Mesodermal cell (in vitro differentiated cells): ENCODE data around the gene CEP104.

ENCODE experiments used
- H3K27ac ChIP-seq: 2 replicates; pipeline ENCODE4 v1.7.0; 2013; ENCODE audit warnings: mild to moderate bottlenecking, low read depth, low read length, moderate library complexity; ENCODE audit not compliant: severe bottlenecking
- H3K36me3 ChIP-seq: 2 replicates; pipeline ENCODE4 v1.7.1; 2013; ENCODE audit warnings: mild to moderate bottlenecking, low read length, moderate library complexity; ENCODE audit not compliant: control insufficient read depth, insufficient read depth
- H3K4me1 ChIP-seq: one replicate; pipeline ENCODE4 v1.7.1; 2013; ENCODE audit warnings: mild to moderate bottlenecking, low read length; ENCODE audit not compliant: insufficient read depth, control insufficient read depth, poor library complexity, severe bottlenecking
- H3K4me3 ChIP-seq: 2 replicates; pipeline ENCODE4 v1.7.0; 2013; ENCODE audit warnings: low read length, control low read depth, mild to moderate bottlenecking; ENCODE audit not compliant: insufficient read depth, poor library complexity, severe bottlenecking; ENCODE audit errors: extremely low read depth
- H3K9me3 ChIP-seq: 2 replicates; pipeline ENCODE4 v1.7.1; 2013; ENCODE audit warnings: mild to moderate bottlenecking, low read length, moderate library complexity; ENCODE audit not compliant: control insufficient read depth
- WGBS, 2 experiments: methylation state at CpG; one replicate each; pipeline ENCODE4 v1.1.5; 2013; ENCODE audit warnings: missing lambda C conversion rate in 2 of 2; ENCODE audit not compliant: insufficient coverage in 2 of 2; 5-methylcytosine and 5-hydroxymethylcytosine counted together

CEP104 gene

DNA sequence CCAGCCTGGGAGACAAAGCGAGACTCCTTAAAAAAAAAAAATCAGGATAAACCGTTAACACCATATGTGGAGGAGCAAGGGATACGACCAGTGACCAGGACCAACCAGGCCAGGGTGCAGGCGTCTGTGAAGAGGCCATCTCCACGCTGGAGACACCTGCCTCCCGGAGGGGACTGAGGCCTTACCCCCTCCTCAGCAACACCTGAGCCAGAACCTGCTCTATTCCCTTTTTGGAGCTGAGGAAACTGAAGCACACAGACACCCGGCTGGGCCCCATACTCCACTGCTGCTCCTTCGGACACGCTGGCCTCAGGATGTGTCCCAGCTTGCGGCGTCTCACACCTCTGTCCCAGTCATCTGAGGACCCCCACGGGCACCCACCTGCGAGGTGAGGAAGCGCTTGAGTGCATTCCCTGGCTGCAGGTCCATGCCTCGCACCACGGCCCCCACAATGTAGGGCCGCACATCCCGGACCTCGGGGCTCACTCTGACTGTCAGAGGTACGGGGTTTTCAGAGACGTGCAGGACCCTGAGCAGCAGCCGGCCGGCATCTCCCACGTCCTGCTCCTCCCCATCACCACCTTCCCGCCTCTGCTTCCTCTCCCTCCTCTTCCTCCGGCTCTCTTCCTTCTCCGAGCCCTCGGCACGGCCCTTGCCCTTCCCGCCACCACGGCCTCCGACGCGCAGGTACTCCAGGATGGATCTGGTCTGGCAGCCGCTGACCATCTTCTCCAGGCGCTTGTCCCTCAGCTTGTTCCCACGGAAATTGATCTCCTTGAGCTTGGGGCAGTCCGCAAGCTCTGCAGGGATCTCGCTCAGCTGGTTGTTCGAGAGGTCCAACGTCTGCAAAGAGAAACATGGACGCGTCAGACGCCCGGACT lies 70.3 kb downstream of the CEP104 start:
- Histone ChIP-seq H3K4me1 (no peaks in the 10 kb centered on the region), H3K36me3 (peaks cover 69% of the 10 kb centered on the region), H3K4me3 (no peak overlapping the region), H3K27ac (no peak overlapping the region), H3K9me3 (no peaks in the 10 kb centered on the region)
- 95 to 98% methylated on average over 45 of the region's 45 CpGs for WGBS, 2 experiments

DNA sequence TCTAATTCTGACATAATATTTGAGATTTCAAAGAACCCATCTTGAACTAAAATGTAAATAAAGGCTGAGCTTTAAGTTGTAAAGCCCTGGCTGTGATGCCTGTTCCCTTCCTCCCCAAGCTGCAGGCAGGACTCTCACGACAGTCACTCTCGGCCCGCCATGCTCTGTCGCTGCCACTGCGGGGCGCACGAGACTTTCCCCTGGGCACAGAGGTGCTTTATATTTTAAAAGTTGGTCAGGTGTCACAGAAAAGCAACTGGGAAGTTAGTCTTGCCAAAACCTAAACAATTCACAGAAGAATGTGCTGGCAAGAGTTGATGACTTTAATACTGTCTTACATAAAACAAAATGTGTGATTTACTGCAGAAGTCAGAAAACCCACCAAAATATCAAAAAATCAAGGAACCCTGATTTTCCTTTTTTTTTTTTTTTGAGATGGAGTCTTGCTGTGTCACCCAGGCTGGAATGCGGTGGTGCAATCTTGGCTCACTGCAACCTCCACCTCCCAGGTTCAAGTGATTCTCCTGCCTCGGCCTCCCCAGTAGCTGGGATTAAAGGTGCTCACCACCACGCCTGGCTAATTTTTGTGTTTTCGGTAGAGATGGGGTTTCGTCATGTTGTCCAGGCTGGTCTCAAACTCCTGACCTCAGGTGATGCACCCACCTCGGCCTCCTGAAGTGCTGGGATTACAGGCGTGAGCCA lies 71.4 kb downstream of the CEP104 start:
- H3K36me3 ChIP-seq = peaks cover 80% of the 10 kb centered on the region
- H3K9me3 ChIP-seq = no peaks in the 10 kb centered on the region
- WGBS, 2 experiments = 78 to 82% methylated on average over 9 to 10 of the region's 14 CpGs
- no peaks in the 10 kb centered on the region for H3K4me1 ChIP-seq
- no peak overlapping the region for H3K4me3 ChIP-seq
- H3K27ac ChIP-seq = no peak overlapping the region

DNA sequence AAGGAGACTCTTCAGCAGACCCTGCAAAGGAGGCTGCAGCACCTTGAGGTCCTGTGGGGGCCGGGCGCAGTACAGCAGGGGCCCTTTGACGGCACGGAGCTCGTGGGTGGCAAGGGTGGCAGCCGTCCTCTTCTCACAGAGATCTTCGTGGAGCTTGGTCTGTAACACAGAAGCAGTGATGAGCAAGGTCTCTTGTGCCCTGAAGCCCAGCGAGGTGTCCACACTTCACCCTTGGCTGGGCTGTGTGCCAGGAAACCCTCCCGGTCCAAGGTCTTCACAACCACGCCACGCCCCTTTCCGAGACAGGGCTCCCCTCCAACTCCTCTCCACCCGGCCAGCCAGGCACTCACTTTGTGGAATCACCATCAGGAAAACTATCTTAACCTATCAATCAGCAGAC lies 72.0 kb downstream of the CEP104 start:
- H3K4me3 ChIP-seq = no peak overlapping the region
- H3K36me3 ChIP-seq = peaks cover 85% of the 10 kb centered on the region
- WGBS, 2 experiments = 92 to 96% methylated on average over 12 to 13 of the region's 13 CpGs
- no peaks in the 10 kb centered on the region for H3K4me1 ChIP-seq
- H3K9me3 ChIP-seq = no peaks in the 10 kb centered on the region
- no peak overlapping the region for H3K27ac ChIP-seq

DNA sequence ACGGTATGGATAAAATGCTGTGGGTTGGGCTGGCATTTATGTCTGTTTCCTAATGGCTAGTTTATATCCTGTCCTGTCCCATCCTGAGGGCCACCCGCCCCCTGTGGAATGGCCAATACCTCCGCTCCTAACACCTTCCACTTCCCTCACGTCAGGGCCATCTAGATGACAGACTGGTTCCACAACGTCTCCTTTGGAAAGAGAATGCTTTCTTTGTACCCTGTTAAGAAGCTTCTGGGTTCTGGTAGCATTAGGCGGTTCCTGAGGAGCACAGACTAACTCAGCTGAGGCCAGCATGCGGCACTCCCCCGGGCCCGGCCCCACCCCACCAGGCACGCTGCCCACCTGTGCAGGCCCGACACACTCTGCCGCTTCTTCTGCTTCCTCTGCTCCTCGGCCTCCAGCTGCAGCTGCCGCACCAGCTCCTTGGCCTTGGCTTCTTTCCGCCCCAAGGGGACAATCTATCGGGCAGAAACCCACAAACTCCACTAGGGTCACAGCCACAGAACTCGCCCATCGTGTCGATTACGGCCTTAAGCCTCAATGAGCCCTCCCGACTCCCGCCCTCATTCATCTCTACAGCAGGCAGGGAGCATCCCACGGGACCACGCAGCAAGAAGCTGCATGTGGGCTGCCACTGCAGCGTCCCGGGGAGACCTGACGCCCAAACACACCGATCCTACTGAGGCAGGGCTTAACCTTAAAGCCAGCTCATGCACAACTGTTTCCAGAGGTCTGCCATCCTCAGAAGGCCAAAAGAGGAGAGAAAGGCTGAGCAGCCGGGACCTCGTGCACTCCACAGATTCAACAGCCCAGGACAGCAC lies 73.1 kb downstream of the CEP104 start:
- Histone ChIP-seq H3K9me3 (no peaks in the 10 kb centered on the region), H3K36me3 (peaks cover 91% of the 10 kb centered on the region), H3K4me3 (no peak overlapping the region), H3K27ac (no peak overlapping the region), H3K4me1 (no peaks in the 10 kb centered on the region)
- 93 to 98% methylated on average over 20 to 27 of the region's 30 CpGs for WGBS, 2 experiments

DNA sequence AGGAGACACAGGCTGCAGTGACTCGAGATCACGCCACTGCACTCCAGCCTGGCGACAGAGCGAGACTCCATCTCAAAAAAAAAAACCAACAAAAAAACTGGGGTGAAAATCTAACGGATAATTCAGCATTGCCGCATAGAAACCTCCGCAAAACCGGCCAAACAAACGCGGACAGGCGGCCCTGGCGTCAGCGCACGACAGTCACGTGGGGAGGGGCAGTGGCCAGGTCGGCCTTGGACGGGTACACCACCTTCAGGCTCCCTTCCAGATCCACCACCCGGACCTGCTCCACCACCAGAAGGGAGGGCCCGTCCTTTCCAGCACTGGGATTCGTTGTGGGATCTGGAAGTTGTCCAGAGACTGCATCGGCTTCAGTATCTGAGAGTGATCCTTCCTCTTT lies 76.1 kb downstream of the CEP104 start:
- Histone ChIP-seq H3K27ac (no peak overlapping the region), H3K9me3 (no peaks in the 10 kb centered on the region), H3K4me3 (no peak overlapping the region), H3K4me1 (peaks cover 4% of the 10 kb centered on the region), H3K36me3 (peaks cover 68% of the 10 kb centered on the region)
- WGBS, 2 experiments = 96 to 98% methylated on average over 18 of the region's 21 CpGs

DNA sequence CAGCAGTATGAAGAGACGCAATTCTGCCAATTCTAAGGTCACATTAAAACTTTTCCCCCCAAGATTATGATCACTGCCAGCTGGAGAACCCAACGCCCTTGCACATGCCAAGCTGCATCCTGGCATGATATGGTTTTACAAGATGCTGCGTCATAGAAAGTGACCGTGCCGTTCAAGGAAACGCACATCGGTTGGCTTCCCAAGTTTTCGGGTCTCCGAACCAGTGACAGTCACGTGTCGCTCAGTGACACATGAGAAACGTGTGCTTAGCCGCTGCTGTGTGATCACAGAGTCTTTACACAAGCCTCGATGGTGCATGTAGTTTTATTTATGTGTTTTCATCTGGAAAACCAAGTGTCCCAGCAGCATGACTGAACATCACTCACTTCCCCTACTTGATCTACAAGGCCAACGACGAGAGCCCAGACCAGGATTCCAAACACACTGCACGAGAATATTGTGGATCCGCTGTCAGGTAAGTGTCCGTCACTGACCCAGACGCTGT lies 77.0 kb downstream of the CEP104 start:
- no peak overlapping the region for H3K27ac ChIP-seq
- H3K36me3 ChIP-seq = peaks cover 60% of the 10 kb centered on the region
- 95% methylated on average over 19 of the region's 20 CpGs for WGBS, 2 experiments
- H3K9me3 ChIP-seq = no peaks in the 10 kb centered on the region
- H3K4me1 ChIP-seq = peaks cover 14% of the 10 kb centered on the region
- H3K4me3 ChIP-seq = no peak overlapping the region

DNA sequence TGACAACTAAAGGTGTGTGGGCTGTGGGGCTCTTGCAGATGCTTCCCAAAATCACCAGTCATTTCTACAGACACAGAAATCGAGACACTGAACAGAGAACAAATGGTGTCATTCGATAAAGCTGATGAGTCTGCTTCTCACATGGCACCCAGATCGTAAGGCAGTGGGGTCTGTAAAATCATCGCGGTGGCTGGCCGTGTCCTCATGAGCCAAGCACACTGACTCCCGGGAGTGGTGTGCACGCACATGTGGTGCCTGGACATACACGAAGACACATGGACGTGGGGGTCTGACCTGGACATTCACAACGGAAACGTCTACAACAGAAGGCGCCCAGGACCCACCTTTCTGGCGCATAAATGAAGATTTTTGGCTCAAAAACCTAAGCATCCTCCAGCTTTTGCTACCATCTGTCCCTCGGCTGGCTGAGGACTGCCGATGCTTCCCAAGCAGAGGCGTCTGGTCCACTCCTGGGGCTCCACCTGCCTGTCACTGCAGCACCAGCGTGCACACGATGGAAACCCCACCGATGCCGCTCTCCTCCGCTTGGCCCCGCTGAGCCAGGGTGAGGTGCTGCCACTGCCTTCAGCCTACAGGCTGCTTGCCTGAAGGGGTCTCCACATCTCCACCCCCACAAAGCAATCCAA lies 77.6 kb downstream of the CEP104 start:
- peaks cover 54% of the 10 kb centered on the region for H3K36me3 ChIP-seq
- H3K4me3 ChIP-seq = no peak overlapping the region

DNA sequence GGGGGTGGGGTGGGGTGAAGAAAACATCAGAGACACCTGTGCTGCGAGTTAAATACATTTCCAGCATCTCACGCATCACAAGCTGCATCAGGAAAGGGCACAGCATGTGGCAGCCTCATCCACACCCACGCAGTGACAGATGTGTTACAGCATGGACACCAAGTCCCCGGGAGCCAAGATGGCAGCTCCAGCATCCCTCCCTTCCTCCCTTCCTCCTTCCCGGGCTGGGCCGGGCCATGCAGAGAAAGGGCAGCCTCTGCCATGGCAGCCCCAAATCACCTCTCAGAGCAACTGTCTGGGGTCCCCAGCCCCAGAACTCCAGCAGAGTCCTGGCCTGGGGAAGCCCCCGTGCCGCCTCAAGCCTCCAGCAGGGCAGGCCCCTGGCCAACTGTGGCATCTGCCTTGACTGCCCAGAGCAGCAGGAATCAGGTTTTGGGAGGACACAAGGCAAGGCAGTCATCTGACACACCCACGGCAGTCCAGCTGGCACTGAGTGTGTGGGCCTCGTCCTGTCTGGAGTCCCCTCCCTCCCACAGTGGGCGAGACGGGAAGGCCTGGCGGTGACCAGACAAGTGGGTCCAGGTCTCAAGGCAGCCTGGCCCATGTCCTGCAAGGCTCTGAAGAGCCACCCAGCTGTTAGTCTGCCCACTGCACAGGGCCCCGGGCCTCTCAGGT lies 78.3 kb downstream of the CEP104 start:
- H3K9me3 ChIP-seq = no peaks in the 10 kb centered on the region
- peaks cover 49% of the 10 kb centered on the region for H3K36me3 ChIP-seq
- H3K4me1 ChIP-seq = peaks cover 20% of the 10 kb centered on the region
- 89 to 92% methylated on average over 9 to 12 of the region's 14 CpGs for WGBS, 2 experiments
- no peak overlapping the region for H3K4me3 ChIP-seq
- no peak overlapping the region for H3K27ac ChIP-seq

More for the DNA sequence above, 77.6 kb downstream of the CEP104 start:
- H3K9me3 ChIP-seq = no peaks in the 10 kb centered on the region
- H3K27ac ChIP-seq = no peak overlapping the region
- H3K4me1 ChIP-seq = peaks cover 17% of the 10 kb centered on the region
- 95% methylated on average over 18 to 23 of the region's 23 CpGs for WGBS, 2 experiments

DNA sequence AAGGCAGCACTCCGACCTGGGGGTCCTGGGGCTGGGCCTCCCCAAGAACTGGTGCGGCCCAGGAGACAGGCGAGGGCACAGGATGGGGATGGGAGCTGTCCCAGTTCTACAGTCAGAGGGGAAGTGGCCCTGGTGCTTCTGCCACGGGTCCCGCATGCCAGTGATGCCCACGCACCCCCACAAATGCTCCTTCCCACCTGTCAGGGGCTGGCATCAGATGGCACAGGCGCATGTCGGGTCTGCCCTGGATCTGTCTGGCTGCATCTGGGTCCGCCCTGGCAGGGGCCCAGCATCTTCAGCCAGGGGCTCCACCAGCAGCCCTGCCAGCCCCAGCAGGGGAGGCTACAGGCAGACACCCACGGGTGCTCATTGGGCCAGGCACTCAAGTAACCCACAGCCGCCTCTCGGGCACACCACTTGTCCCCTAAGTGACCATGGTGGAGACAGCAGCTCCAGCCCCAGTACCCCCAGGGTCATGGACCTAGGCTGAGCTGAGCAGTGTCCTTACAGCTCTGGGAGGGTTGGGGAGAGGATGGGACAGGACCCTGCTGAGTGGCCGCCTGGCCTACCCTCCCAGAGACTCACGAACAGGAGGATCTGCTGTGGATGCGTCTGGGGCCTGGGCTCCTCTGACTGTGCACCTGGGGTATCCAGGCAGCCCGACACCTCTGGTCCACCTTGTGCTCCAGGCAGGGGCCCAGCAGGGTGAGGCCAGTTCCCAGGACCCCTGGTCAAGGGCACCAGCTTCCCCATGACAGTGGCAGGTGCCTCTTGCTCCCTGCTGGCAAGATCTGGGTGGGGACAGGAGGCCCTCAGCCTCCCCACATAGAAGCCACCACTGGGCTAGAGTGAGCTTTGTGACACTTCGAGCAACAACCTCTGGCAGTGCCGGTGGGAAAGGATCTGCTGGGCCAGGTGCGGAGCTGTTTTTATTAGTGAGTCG lies 79.1 kb downstream of the CEP104 start:
- Histone ChIP-seq H3K36me3 (peaks cover 41% of the 10 kb centered on the region), H3K27ac (no peak overlapping the region), H3K4me3 (no peak overlapping the region), H3K9me3 (no peaks in the 10 kb centered on the region), H3K4me1 (peaks cover 20% of the 10 kb centered on the region)
- WGBS, 2 experiments = 95 to 97% methylated on average over 11 to 19 of the region's 20 CpGs
